8988T (cell line): ENCODE data around the gene SRRM2.
"Not testable (repeated sequence)": the region's sequence is repeated elsewhere in the genome, so short reads cannot be mapped to it uniquely, and the experiment has no call there.

Experiments used
- DNase-seq: peaks from one replicate; pipeline ENCODE4 v3.0.0; 2011

Gene SRRM2

GRCh38 chr16:2715519-2715918 is 36.9 kb upstream of the SRRM2 start:
- no peak for DNase-seq

DNA sequence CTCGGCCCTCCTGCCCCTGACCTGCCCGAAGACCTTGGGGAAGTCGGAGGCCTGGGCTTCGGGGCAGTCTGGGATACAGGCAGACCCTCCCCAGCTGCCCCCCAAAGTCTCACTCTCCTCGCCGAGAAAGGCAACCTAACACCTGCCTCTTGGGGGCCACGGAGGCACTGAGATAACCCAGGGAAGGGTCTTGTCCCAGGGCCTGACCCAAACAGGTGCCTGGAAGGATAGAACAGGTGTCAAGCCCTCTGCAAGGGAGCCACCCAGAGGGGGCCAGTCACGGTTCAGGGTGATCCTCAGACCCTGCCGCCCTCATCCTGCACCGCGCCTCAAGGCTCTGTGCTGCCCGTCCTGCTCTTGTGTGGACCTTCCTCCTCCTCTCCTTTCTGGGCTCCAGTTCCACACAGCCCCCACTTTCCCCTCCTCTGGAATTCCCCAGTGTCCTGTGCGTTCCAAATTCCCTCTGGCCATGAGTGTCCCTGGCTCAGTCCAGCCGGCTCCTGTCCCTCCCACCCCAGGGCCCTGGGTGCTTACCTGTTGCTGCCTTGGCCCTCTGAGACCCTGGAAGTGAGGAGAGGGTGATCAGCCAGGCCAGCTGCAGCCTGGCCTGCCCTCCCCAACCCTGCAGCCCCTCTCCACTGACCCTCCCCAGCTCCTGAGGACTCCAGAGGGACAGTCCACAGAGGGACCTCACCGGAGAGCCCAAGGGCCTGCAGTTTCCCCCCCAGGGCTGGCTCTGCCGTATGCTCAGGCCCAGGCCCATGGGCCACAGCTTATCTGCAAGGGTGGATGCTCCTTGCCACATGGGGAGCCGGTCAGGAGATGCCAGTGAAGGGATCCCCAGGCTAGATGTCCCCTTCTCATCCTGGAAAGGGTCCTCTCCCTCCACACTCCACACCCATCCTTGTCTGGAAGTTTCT is 36.2 kb upstream of the SRRM2 start:
- no peak for DNase-seq

- DNase-seq, result peak; percentile 56
Measured at GRCh38 chr16:2716948-2717347, 35.5 kb upstream of the SRRM2 start.

DNA sequence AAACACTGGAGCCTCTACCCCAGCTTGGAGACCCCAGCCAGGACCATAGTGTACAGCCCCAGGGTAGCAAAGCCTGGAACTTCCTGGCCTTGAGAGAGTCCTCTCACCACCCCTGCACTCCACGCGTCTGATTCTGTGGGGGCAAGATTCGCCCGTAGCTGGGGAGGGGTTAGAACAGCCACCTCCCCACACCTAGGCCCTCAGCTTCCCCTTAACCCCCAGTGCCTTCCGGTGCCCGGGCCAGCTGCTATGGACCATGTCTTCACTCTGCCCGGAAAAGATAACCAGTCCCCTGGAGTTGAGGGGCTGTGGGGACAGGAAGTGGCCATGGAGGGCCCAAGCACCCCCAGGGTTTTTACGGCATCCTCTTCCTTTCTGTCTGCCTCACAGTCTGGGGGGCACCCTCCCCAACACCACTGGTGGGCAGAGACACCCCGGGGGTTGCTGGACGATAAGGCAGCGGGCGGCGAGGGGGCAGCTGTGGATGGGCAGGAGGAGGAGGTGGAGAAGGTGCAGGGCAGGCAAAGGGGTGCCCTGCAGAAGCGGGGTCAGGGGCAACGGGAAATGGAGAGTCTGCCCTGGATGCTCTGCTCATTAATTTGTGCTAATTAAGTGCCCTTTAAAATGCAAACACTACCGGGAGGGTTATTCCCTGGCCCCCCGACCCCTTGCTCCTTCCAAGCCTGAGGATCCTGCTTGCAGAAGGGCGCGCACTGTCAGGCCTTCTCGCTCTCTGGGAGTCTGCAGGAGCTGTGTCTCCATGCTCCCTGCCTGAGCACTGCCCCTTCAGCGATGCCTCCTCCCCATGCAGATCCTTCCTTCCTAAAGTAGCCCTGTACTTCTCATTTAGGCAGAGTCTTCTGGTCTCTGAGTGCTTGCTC is 34.8 kb upstream of the SRRM2 start:
- no peak for DNase-seq

DNA sequence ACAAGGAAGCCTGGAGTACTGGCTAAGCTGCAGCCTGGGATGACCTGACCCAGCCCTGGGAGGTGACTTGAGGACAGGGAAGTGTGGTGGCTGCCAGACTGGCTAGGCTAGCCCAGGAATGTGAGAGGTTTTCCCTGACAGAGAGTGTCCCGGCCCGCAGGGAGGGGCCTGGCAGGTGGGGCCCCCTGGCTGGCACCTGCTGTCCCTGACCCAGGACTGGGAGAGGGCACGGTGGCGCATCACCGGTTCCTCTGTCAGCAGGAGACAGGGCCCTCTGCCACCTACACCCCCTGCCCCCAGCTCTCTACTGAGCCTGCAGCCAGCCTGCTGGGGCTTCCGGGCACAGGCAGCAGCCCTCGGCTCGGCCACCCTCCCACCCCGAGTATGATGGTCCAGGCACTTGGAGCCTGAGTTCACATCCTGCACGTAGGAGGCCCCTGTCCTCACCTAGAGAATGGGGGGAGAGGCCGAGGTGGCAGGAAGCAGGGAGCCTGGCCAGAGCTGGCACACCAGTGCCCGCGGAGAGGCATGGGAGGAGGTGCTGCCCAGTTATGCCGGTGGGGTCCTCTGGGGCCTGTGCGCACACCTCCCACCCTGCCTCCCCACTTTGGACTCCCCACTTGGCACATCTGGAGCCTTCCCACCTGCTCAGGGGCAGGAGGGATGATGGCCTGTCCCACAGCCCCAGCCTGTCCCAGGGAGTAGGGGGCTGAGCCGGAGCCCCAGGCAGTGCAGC is 32.9 kb upstream of the SRRM2 start:
- no peak for DNase-seq

- no peak for DNase-seq
Measured at GRCh38 chr16:2720064-2720457, 32.4 kb upstream of the SRRM2 start, which contains the start of gene PRSS27. Gene PRSS27 (minus strand): TSS chr16:2720224. CDS start chr16:2720160, 64 bp downstream.

DNA sequence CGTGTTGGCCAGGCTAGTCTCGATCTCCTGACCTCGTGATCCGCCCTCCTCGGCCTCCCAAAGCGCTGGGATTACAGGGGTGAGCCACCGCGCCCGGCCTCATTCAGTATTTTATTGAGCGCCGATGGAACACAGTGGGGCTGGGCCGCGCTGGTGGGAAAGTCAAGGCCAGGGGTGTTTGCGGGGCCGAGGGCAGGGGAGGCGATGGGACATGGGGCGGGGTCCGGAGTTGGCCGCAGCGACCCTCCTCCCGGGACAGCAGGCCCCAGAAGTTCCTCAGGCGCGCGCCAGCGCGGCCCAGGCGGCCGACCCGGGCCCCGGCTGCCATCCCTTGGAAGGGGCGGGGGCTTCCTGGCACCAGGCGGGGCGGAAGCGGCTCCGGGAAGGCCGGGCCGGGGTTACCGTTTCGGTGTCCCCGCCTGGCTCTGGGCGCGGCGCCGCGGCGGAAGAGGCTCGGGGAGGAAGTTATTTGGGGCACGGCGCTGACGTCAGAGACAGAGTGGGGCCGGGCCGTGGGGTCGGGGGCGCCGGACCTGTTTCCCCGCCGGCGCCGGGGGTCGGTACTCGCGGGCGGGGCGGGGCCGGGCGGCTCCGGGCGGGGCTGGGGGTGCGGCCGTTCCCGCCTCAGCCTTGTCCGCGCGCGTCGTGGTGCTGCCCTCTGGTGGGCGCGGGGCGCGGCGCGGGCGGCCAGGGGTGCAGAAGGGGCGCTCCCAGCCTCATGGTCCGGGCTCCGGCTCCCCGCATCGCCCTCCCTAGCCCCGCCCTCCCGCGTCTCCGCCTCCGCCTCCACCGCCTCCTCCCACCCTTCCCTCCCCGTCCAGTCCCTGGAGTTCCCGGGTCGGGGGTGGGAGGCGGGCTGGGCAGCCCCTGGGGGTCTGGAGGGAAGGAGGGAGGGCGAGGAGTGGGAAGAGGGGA is 31.5 kb upstream of the SRRM2 start:
- peak; percentile 83 for DNase-seq

DNA sequence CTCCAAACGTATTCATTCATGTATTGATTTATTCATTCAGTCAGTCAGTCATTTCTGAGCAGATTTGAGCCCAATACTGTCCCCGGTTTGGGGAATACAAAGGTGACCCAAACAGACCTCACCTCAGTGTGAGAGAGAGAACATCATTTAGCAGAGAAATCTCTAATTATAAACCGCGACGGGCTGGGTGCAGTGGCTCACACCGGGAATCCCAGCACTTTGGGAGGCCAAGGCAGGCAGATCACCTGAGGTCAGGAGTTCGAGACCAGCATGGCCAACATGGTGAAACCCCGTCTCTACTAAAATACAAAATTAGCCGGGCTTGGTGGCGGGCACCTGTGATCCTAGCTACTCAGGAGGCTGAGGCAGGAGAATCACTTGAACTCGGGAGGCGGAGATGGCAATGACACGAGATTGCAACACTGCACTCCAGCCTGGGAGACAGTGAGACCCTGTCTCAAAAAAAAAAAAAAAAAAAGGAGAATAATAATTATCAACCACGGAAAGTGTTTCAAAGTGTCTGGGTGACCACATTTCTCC is 30.7 kb upstream of the SRRM2 start:
- DNase-seq, result not testable (repeated sequence)

GRCh38 chr16:2724088-2724676 is 28.3 kb upstream of the SRRM2 start:
- DNase-seq, result no peak

- no peak for DNase-seq
Measured at GRCh38 chr16:2724816-2725348, 27.6 kb upstream of the SRRM2 start.

DNA sequence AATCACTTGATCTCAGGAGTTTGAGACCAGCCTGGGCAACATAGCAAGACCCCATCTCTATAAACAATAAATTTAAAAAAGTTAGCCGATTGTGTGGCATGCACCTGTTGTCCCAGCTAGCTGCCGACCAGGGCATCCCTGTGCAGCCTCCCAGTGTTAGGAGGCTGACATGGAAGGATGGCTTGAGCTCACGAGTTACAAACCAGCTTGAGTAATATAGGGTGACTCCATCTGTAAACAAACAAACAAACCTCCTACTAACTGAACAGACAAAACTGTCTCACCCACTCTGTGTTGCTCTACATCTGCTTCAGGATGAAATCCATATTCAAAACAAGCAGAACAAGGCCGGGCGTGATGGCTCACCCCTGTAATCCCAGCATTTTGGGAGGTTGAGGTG is 25.5 kb upstream of the SRRM2 start:
- DNase-seq, result no peak

- no peak for DNase-seq
Measured at GRCh38 chr16:2728034-2728433, 24.4 kb upstream of the SRRM2 start.

GRCh38 chr16:2734844-2735515 is 17.5 kb upstream of the SRRM2 start:
- DNase-seq, result no peak

DNA sequence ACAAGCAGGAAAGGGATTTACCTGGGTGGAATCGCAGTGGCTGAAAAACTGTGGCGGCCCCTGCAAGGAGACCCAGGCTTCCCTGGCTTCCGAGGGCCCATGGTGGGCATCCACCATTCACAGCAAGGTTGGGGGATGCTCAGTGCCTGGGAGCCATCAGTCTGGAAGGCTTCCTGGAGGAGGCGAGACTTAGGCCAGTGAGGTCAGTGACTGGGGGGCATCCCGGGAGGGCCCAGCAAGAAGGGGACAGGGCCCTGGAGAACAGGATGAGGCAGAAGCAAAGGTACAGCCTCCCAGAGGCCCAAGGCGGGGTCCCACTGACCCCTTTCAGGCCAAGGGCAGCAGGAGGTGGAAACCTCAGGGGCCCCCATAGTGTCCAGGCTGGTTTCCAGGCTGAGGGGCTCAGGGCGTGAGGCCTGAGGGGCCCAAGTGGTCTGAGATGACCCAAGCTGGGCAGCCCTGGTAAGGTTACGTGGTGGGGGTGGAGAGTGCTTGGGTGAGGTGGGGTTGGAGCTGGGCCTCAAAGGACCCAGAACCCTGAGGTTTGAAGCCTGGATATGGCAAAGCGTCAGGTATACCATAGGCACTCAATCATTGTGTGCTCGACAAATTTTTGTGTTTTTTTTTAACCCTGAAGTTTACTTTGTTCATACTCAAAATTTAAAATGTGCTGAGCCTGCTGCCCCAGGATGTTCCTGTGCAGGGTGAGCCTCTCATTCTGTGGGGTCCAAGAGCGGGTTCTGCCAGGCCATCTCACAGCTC is 15.8 kb upstream of the SRRM2 start:
- no peak for DNase-seq

GRCh38 chr16:2737238-2737605 is 15.2 kb upstream of the SRRM2 start:
- DNase-seq, result no peak

- no peak for DNase-seq
Measured at GRCh38 chr16:2737895-2738418, 14.5 kb upstream of the SRRM2 start.

GRCh38 chr16:2738615-2739014 is 13.8 kb upstream of the SRRM2 start:
- DNase-seq, result no peak

- DNase-seq, result no peak
Measured at GRCh38 chr16:2739625-2740430, 12.6 kb upstream of the SRRM2 start.
